Ishikawa (cell line): ENCODE measurements around the gene NPC1.

Source experiments
- CEBPB ChIP-seq: IDR thresholded peaks from 2 replicates; pipeline ENCODE4 v1.6.1; 2012
- CREB1 ChIP-seq: IDR thresholded peaks from 2 replicates; pipeline ENCODE4 v1.6.1; 2012; ENCODE audit warnings: low read depth
- EGR1 ChIP-seq: IDR thresholded peaks from 2 replicates; pipeline ENCODE4 v1.6.1; 2012
- EP300 ChIP-seq: IDR thresholded peaks from 2 replicates; pipeline ENCODE4 v1.6.1; 2012; ENCODE audit warnings: borderline replicate concordance
- FOXM1 ChIP-seq: IDR thresholded peaks from 2 replicates; pipeline ENCODE4 v1.6.1; 2012; ENCODE audit warnings: low read depth, borderline replicate concordance
- MAX ChIP-seq: IDR thresholded peaks from 2 replicates; pipeline ENCODE4 v1.6.1; 2012
- NFIC ChIP-seq: IDR thresholded peaks from 2 replicates; pipeline ENCODE4 v1.6.1; 2012
- RAD21 ChIP-seq: IDR thresholded peaks from 2 replicates; pipeline ENCODE4 v1.6.1; 2012; ENCODE audit warnings: low read depth
- REST ChIP-seq: IDR thresholded peaks from 2 replicates; pipeline ENCODE4 v1.6.1; 2012; ENCODE audit warnings: low read depth, mild to moderate bottlenecking
- TAF1 ChIP-seq: IDR thresholded peaks from 2 replicates; pipeline ENCODE4 v1.6.1; 2012; ENCODE audit warnings: low read depth, mild to moderate bottlenecking
- TCF12 ChIP-seq: IDR thresholded peaks from 2 replicates; pipeline ENCODE4 v1.6.1; 2012; ENCODE audit warnings: low read depth
- TEAD4 ChIP-seq: IDR thresholded peaks from 2 replicates; pipeline ENCODE4 v1.6.1; 2012
- USF1 ChIP-seq: IDR thresholded peaks from 2 replicates; pipeline ENCODE4 v1.6.1; 2012
- YY1 ChIP-seq: IDR thresholded peaks from 2 replicates; pipeline ENCODE4 v1.6.1; 2012; ENCODE audit warnings: low read depth
- ZBTB7A ChIP-seq: IDR thresholded peaks from 2 replicates; pipeline ENCODE4 v1.6.1; 2012; ENCODE audit warnings: low read depth

NPC1 gene

GRCh38 chr18:23585897-23586248 lies 433 bp downstream of the NPC1 start:
- TF ChIP-seq REST (no peak), FOXM1 (no peak), MAX (no peak), NFIC (no peak), CEBPB (no peak), USF1 (no peak), RAD21 (no peak), ZBTB7A (no peak), CREB1 (no peak), YY1 (no peak), TCF12 (no peak), EGR1 (no peak), TAF1 (no peak), EP300 (no peak), TEAD4 (no peak)

GRCh38 chr18:23585007-23585871 lies 1.1 kb downstream of the NPC1 start:
- TF ChIP-seq TCF12 (no peak), TEAD4 (no peak), MAX (no peak), YY1 (no peak), NFIC (no peak), CEBPB (no peak), CREB1 (no peak), EGR1 (no peak), RAD21 (no peak), ZBTB7A (no peak), USF1 (no peak)

- TF ChIP-seq EP300: no peak
- no peak for TF ChIP-seq MAX
- no peak for TF ChIP-seq CREB1
- no peak for TF ChIP-seq ZBTB7A
Measured at GRCh38 chr18:23584019-23584983, 2.0 kb downstream of the NPC1 start.

- TF ChIP-seq CEBPB (no peak), ZBTB7A (no peak), YY1 (no peak), TCF12 (no peak), MAX (no peak), EP300 (no peak), TAF1 (no peak), RAD21 (no peak), FOXM1 (no peak)
Measured at GRCh38 chr18:23583071-23583865, 3.0 kb downstream of the NPC1 start.

- TF ChIP-seq MAX (no peak), YY1 (no peak), RAD21 (no peak), NFIC (no peak), FOXM1 (no peak), TAF1 (no peak), CREB1 (no peak), EGR1 (no peak), TEAD4 (no peak), USF1 (no peak), TCF12 (no peak), REST (no peak), EP300 (no peak)
Measured at GRCh38 chr18:23580677-23581367, 5.5 kb downstream of the NPC1 start.
